ENCODE measurements around the gene C2CD5.
"Not testable (repeated sequence)": the region's sequence is repeated elsewhere in the genome, so short reads cannot be mapped to it uniquely, and the experiment has no call there.

The C2CD5 gene

GRCh38 chr12:22536971-22537544, 7.3 kb downstream of the C2CD5 start:
- DNase-seq (ENCODE audit: low read depth in 2 of 2): no peak

DNA sequence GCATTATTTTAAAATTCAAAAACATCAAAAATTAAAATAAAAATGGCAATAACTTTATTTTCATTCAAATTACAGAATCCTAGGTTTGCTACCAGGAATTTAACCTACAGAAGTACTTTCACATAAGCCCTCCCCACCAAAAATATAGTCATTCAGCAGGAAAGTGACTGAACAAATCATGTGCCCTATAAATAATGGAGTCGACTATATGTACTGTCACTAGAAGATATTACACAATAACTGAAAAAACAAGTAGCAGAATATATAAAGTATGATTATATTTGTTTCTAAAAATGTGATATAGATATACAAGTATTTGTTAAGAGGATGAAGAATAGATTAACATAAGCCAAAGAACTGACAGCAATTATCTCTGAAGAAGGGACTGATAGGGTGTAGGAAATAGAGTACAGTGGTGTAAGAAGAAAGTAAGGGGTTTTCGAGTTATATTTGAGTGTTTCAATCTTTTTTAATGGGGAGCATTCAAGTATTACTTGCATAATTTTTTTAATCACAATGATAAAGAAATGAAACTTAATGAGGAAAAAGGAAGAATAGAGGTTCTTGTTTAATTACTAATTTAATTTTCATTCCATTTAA, 7.9 kb downstream of the C2CD5 start:
- DNase-seq (ENCODE audit: low read depth in 2 of 2): no peak

DNA sequence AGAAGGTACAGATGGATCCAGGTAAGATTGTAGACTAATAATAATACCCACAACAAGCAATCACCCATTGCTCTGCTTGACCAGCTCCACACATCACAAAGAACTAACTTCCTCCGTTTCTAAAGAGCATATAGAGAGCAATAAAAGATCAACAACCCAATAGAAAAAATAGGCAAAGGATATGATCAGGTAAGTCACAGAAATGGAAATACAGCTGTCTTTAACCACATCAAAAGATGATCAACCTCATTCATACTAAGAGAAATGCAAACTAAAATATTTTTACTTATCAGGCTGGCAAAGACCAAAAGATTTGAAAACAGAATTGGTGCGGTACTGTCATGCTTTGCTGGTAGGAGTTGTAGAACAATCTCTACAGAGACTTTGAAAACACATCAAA, 8.9 kb downstream of the C2CD5 start:
- DNase-seq (ENCODE audit: low read depth in 2 of 2): no peak

DNA sequence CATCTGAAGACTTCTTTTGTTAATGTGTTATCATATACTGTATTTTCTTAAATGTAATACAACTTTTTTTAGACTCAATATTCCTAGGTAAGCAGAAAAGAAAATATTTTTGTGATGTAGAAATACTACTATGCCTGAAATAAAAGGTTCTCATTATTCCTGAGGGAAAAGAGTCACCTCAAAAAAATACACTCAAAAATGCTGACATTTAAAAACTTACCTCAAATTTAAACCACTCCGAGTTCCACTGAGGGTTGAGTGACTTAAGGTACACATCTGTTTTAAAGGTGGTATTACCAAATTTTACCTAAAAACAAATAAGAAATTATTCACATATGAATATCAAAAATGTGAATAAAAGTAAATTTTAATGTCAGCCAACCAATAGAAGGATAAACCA, 9.3 kb downstream of the C2CD5 start:
- DNase-seq (ENCODE audit: low read depth in 2 of 2): no peak

DNA sequence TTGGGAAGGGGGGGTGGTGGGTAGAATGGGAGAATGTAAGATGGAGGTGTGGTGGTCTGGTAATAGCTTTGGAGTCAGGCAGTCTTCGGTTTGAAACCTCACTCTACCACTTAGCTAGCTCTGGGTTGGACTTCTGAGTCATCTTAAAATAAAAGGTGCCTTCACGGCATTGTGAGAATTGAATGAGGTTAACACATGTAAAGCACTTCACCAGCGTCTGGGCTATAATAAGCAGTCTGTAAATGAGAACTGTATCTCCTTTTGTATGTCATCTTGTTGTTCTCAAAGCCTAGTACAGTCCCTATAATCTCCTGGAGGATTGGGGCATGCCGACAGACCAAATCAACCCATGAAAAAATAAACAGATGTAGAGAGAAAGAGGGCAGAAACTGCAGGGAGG, 11.2 kb downstream of the C2CD5 start:
- no peak for DNase-seq (ENCODE audit: low read depth in 2 of 2)

- no peak for DNase-seq (ENCODE audit: low read depth in 2 of 2)
Observed at GRCh38 chr12:22532317-22532716, 12.0 kb downstream of the C2CD5 start.

GRCh38 chr12:22531205-22531604, 13.1 kb downstream of the C2CD5 start:
- DNase-seq (ENCODE audit: low read depth in 2 of 2): no peak

DNA sequence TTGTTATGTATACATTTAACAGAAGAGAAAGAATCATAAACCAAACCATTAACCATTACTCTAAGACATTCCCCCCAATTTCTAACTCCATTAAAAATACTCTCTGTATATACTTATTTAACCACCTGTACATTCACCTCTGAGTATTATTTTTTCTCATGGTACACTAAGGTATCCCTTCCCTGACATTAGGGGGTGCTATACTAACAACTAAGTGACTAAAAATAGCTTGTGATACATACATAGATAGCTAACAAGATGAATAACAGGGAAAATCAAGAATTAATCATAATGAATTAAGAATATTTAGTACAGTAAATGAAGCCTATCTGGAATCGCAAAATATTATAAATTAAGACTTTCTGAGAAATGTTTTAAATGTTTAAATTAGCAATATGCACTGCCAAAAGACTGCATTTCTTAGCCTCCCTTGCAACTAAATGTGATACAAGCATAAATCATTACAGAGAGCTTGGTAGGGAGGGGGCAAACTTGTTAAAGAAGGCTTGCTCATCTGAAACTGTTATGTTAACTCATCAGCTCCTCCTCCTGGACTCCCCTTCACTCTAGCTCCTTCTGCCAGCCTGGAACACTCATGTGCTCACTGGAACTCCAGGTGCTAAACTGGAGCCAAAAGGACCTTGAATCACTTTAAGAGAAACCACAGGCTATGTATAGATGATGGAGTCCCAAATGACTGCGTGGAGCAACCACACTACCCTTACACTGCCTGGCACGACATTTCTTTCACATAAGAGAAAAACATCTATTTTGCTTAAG, 14.9 kb downstream of the C2CD5 start:
- no peak for DNase-seq (ENCODE audit: low read depth in 2 of 2)

DNA sequence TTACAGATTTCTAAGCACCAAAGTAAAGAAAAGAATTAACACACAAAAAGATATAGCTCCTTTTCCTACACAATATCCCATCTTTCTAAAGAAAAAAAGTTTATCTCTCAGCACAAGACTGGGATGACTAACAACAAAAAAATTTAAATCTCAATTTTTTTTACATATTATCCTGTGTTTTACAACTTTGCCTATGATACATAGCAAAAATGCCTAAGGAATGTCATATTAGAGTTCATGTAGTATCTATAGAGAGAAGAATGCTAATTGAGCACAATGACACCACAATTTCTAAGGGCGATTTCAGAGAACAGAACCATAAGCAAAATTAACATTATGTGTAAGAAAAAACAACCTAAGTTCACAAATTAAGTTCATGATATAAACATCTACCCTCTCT, 16.3 kb downstream of the C2CD5 start:
- DNase-seq (ENCODE audit: low read depth in 2 of 2): no peak

- no peak for DNase-seq (ENCODE audit: low read depth in 2 of 2)
Observed at GRCh38 chr12:22526836-22527235, 17.5 kb downstream of the C2CD5 start.

DNA sequence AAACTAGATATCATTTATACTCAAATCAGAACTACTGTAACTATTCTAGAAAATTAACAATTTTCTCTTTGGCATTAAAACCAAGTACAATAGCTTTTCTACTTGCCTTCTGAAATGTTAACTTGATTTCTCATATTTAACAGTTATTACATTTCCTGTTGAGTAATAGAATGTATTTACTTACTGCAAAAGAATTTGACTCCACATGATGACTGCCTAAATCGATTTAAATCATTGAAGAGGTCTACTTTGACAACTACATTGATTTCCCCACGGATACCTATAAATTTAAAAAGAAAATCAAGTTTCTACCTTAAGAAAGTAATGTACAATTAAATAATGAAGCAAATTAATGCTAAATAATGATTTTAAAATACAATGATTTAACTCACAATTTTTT, 18.9 kb downstream of the C2CD5 start:
- DNase-seq (ENCODE audit: low read depth in 2 of 2): no peak

DNA sequence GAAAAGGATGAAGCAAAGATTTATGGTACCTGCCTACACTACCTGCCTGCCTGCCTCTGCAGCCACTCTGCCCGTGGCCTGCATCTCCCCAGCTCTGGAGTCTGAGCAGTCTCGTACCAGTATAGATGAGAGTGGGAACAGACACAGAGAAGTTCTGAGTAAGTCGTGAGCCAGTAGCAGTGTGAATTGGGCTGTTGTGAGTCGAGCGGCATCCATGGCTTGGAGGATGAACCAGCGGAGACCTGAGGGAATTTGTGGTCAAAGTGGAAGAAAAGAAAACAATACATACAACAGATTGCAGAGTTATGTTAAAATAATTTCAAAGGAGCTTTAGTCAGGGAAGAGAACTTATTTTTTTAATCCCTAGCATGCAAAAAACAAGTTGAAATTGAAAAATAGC, 25.3 kb downstream of the C2CD5 start:
- DNase-seq (ENCODE audit: low read depth in 2 of 2): no peak

DNA sequence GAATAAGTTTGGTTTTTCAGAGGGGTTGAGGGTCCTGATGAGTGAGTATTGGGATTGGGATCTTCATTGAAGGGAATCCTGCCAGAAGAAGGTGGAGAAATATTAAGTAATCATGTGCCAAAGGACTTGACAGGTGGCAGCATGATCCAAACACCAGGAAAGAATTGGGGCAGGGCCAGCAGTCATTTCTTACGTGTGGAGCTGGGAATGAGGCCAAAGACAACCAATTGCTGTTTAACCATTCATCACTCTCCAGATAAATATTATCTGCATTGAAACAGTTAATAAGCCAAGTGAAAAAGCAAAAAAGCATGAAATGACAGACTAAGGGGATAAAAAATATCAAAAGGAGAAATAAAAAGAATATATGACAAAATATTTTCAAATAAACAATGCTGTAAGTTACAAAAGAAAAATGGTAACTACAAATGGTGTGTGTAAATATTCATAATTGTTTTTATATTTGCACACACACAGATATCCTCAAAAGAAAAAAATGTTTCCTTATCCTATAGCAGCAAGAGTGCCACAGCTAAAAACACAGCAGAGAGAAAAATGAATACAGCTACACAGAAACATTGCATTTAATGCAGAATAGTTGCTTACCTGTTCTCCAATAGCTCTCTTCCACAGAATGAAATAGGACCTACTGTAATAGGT, 26.2 kb downstream of the C2CD5 start:
- no peak for DNase-seq (ENCODE audit: low read depth in 2 of 2)

DNA sequence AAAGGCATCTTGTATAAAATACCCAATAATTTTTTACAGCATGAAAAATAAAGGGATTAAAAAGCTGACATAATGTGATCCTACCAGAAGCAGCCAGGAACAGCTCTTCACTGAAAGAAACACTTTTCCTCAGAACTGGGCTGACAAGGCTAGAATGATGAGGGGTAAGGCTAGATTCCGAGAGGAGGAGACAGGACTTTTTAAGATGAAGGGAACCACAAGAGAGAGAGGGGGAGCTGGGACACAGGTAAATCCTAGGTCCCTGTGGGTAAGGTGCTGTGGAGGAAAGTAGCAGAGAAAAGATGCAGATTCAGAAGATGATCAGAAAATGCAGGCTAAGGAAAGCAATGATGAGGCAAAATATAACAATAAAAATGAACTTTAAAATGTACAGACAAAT, 29.5 kb downstream of the C2CD5 start:
- no peak for DNase-seq (ENCODE audit: low read depth in 2 of 2)

DNA sequence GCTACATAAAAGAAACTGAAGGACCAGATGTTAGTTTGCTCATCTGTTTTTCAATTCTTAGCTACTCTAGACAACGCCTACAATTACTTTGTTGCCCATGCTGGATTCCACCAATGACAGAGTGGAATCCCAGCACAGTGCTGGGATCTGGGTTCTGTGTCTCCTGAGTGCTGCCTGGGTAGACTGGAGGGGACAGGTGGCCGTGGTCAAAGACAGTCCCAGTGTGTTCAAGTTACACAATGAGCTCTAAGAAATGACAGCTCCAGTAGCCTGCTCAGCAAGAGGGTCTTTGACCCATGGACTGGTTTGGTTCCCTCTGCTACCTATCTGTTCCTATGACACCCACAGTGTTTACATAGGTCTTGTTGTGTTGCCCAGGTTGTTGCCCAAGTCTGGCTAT, 38.5 kb downstream of the C2CD5 start:
- DNase-seq (ENCODE audit: low read depth in 2 of 2): no peak

GRCh38 chr12:22500100-22500499, 44.2 kb downstream of the C2CD5 start:
- no peak for DNase-seq (ENCODE audit: low read depth in 2 of 2)

DNA sequence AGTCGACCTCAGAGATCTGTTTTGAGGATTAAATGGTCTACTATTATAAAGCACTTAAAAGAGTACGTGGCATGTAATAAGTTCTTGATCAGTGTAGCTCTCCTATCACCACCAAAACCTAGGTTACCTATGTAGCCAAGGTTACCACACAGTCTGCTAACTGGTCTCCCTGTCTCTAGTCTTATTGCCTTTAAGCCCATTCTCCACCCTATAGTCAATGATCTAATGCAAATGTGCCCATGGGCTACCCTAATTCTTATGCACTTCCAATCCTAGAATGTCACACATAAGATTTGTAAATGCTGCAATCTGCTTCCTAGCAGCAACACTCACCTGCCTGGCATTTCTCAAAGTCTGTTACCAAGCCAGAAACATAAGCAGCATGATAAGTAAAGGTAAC, 44.9 kb downstream of the C2CD5 start:
- DNase-seq (ENCODE audit: low read depth in 2 of 2): no peak

GRCh38 chr12:22494319-22494718, 50.0 kb downstream of the C2CD5 start:
- no peak for DNase-seq (ENCODE audit: low read depth in 2 of 2)

DNA sequence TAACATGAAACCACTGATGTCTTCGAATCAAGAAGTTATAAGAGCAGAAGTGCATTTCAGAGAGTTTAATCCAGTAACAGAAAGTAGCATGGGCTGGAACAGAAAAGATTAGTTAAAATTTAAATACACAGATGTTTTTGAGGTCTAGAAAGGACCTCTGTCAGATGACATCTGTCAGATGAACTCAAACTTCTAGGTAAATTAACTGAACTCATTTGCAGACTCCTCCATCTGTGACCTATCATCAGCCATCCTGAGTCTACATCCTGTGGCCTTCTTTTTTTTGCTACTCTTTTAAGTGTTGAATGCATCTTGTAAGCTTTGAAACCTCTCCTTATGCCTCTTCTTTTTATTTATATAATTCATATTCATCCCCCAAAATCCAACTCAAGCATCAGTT, 53.3 kb downstream of the C2CD5 start:
- DNase-seq (ENCODE audit: low read depth in 2 of 2): no peak

- DNase-seq (ENCODE audit: low read depth in 2 of 2): no peak
Observed at GRCh38 chr12:22488478-22488877, 55.9 kb downstream of the C2CD5 start.

- not testable (repeated sequence) for DNase-seq (ENCODE audit: low read depth in 2 of 2)
Observed at GRCh38 chr12:22487683-22488082, 56.7 kb downstream of the C2CD5 start.

GRCh38 chr12:22481547-22482104, 62.7 kb downstream of the C2CD5 start:
- no peak for DNase-seq (ENCODE audit: low read depth in 2 of 2)

DNA sequence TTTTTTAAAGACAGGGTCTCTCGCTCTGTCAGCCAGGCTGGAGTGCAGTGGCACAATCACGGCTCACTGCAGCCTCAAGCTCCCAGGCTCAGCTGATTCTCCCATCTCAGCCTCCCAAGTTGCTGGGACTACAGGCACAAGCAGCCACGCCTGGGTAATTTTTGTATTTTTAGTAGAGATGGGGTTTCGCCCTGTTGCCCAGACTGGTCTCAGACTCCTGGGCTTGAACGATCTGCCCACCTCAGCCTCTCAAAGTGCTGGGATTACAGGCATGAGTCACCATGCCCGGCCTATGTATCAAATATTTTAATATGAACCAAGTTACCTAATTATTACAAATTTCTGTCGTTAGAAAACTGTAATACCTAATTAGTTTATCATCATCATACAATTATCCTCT, 63.5 kb downstream of the C2CD5 start:
- DNase-seq (ENCODE audit: low read depth in 2 of 2): not testable (repeated sequence)

All from stimulated activated CD8-positive, alpha-beta memory T cell treated with anti-CD3 and anti-CD28 coated beads, Interleukin-2, amount 100 ng/mL, for 1 hour (primary cell).